GM11168 (cell line): ENCODE results near the gene NOP58.
"Not testable (repeated sequence)": the region's sequence is repeated elsewhere in the genome, so short reads cannot be mapped to it uniquely, and the experiment has no call there.

ENCODE experiments used
- in situ Hi-C: fragments of 300-500 bp; cut with MboI; formaldehyde crosslinking; loops from one replicate; pipeline ENCODE4 v1.12.0; 2022; ENCODE audit warnings: low sequenced_read_pairs; ENCODE audit not compliant: unreplicated experiment

The NOP58 gene

GRCh38 chr2:202299712-202300111, 34.1 kb downstream of the NOP58 start:
- in situ Hi-C loops = no loop called here

- in situ Hi-C loops = loop anchor here (5.0 kb wide), 1 partner anchor 36 kb away; no protein-coding TSS in a partner anchor
Measured at GRCh38 chr2:202306034-202306433, 40.5 kb downstream of the NOP58 start.

- in situ Hi-C loops = loop anchor here (5.0 kb wide), 1 partner anchor 35 kb away; no protein-coding TSS in a partner anchor
Measured at GRCh38 chr2:202307690-202308089, 42.1 kb downstream of the NOP58 start.

- in situ Hi-C loops = no loop called here
Measured at GRCh38 chr2:202311823-202312388, 46.3 kb downstream of the NOP58 start.

DNA sequence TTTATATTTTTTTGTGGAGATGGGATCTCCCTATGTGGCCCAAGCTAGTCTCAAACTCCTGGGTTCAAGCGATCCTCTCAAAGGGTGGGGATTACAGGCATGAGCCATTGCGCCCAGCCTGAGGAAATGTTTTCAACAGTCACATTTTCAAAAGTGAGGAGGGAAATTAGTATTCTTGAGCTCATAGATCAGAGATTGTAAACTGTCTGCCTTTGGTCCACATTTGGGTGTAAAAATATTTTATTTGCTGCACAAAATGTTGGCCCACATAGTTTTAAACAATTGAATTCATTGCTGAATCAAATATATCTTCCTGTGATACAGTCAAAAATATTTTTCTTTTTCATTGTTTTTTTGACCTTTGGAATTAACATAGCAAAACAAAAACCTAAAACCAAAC, 48.6 kb downstream of the NOP58 start:
- in situ Hi-C loops = no loop called here

- in situ Hi-C loops = no loop called here
Measured at GRCh38 chr2:202317080-202317857, 51.7 kb downstream of the NOP58 start.

GRCh38 chr2:202320362-202320761, 54.8 kb downstream of the NOP58 start:
- in situ Hi-C loops = not testable (repeated sequence)

DNA sequence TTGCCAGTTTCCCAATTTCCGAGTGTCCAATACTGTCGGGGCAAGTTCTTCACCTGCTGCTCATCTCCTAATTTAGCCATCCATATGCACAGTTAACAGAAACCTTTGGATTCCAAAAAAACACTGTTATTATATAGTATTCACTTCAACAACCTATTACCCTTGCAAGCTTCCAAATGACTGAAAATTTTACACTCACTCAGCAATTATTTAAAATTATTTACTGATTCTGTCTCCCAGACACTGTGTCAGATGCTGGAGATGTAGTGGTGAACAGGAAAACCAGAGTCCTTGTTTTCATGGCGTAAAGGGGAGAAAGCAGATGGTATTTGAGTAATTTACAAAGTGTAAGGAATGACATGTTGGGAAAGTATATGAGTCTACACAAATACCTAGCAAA, 56.9 kb downstream of the NOP58 start:
- in situ Hi-C loops = no loop called here

DNA sequence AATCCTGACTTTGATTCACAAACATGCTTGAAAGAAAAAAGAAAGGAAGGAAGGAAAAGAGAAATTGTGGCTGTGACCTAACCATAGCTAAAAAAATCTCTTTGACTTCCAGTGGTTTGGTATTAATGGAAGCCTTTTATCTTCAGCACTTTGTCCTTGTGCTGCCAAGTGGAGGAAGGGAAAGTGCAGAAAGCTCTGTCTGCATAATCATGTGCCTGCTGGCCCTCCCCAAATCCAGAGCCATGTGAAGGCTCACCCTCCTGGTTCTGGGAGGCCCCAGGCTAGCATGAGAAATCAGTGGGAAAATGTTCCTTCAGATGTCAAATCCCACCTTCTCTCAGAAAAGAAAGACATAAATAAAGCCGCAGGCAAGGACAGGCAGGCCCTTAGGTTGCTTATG, 62.3 kb downstream of the NOP58 start:
- in situ Hi-C loops = no loop called here

GRCh38 chr2:202335791-202336467, 70.4 kb downstream of the NOP58 start:
- in situ Hi-C loops = no loop called here

- in situ Hi-C loops = no loop called here
Measured at GRCh38 chr2:202337151-202337550, 71.6 kb downstream of the NOP58 start.

GRCh38 chr2:202337706-202338346, 72.3 kb downstream of the NOP58 start:
- in situ Hi-C loops = no loop called here

DNA sequence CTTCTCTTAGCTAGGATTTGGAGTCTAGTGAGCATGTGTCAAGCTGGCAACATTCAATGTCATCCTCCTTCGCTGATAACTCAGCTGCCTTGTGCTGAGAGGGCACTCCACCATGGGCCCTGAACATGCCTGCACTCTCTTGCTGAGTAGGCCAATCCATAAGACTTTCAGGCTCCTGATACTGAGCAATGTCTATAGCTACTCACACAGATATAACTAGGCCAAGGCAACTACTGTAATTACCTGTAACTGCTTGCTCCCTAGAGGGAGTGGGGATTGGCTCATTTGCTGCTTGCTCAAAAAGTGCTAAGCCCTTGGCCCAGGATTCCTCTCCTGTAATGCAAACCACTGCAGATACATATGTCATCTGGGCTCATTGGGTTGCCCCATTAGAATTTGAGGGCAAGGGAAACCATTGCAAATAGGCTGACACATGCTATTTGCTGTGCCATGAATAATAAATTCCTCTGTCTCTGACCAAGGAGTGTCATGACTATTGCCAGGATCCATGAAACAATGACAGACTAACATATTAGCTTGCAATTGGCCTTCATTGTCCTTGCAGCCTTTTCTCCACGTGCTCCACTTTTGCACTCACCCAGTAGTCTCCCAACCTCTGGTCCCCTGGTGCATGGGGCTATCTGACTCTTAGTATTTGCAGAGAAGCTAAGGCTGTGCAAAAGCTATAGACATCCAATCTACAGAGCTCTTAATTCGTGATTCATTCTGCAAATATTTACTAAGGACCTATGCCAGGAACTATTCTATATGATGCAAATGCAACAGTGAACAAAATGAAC, 73.7 kb downstream of the NOP58 start:
- in situ Hi-C loops = no loop called here

- in situ Hi-C loops = loop anchor here (5.0 kb wide), 1 partner anchor 37 kb away; no protein-coding TSS in a partner anchor
Measured at GRCh38 chr2:202344178-202344577, 78.6 kb downstream of the NOP58 start.

DNA sequence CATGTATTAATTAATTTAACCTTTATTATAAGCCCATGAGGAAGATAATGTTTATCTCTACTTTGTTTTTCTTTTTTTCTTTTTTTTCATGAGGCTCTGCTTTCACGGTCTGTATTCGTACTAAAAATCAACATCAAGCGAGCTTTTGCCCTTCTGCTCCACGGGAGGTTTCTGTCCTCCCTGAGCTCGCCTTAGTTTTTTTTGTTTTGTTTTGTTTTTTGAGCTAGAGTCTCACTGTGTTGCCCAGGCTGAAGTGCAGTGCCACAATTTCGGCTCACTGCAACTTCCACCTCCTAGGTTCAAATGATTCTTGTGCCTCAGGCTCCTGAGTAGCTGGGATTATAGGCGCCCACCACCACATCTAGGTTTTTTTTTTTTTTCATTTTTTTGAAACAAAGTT, 80.6 kb downstream of the NOP58 start:
- in situ Hi-C loops = no loop called here
